Progenitor cell of endocrine pancreas (in vitro differentiated cells): ENCODE results near the gene MACROD2. TPM values are rescaled to one million over a fixed set of nuclear protein-coding genes. Genes with fewer than 3 reads are reported as not detected.

Source experiments
- DNase-seq: peaks from one replicate; pipeline ENCODE4 v3.0.0; 2021; ENCODE audit warnings: low spot score; ENCODE audit not compliant: unreplicated experiment
- H3K27ac Mint-ChIP-seq: 2 replicates; pipeline ENCODE4 v1.8.0; 2021; ENCODE audit warnings: mild to moderate bottlenecking, moderate library complexity, mixed read lengths
- H3K27me3 Mint-ChIP-seq: 2 replicates; pipeline ENCODE4 v1.8.0; 2021; ENCODE audit warnings: mixed read lengths
- H3K36me3 Mint-ChIP-seq: 2 replicates; pipeline ENCODE4 v1.8.0; 2022; ENCODE audit warnings: mixed read lengths; ENCODE audit not compliant: insufficient read depth
- H3K4me1 Mint-ChIP-seq: 2 replicates; pipeline ENCODE4 v1.8.0; 2021; ENCODE audit warnings: low read depth, mixed read lengths
- H3K4me3 Mint-ChIP-seq: 2 replicates; pipeline ENCODE4 v1.8.0; 2021; ENCODE audit warnings: low read depth, mild to moderate bottlenecking, moderate library complexity, mixed read lengths
- H3K9me3 Mint-ChIP-seq: 2 replicates; pipeline ENCODE4 v1.8.0; 2021; ENCODE audit warnings: low read depth, mixed read lengths
- total RNA-seq: library from RNA; stranded (reverse); gene quantifications from 2 replicates; pipeline ENCODE4 v1.2.1, GENCODE V29; 2021
- TF ChIP-seq, protein P1 (sequence below): fragments of 200-600 bp; sonication (generic); IDR thresholded peaks from one replicate; pipeline ENCODE4 v1.5.0; 2021; ENCODE audit warnings: antibody characterized with exemption, mild to moderate bottlenecking; ENCODE audit not compliant: unreplicated experiment

MACROD2 gene
- total RNA-seq, 1 donor from 2014 or later, result 7.6 TPM

DNA sequence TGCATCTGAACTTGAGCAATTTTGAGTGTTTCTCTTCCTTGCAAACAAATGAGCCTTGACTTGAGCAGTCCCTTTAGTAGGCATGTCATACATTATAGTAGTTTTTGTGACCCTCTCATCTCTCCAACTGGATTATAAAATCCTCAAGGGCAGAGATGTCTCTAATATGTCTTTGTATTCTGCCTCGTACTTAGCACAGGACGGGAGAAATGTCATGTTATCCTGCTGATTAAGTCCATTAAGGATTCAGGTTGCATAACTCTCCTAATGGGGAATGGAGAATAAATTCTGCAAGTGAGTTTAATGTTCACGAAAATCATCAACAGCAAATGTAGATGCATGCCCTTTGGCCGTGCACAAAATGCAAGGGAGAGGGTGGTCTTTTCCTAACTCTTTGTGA, 1635.0 kb downstream of the MACROD2 start:
- H3K4me3 Mint-ChIP-seq, result no peak overlapping the region
- peaks cover 3% of the 10 kb centered on the region for H3K36me3 Mint-ChIP-seq
- no peak for DNase-seq
- peaks cover 12% of the 10 kb centered on the region for H3K9me3 Mint-ChIP-seq
- no peak overlapping the region for H3K27ac Mint-ChIP-seq
- H3K27me3 Mint-ChIP-seq, result peaks cover 10% of the 10 kb centered on the region
- no peaks in the 10 kb centered on the region for H3K4me1 Mint-ChIP-seq
- TF ChIP-seq, protein P1, sequence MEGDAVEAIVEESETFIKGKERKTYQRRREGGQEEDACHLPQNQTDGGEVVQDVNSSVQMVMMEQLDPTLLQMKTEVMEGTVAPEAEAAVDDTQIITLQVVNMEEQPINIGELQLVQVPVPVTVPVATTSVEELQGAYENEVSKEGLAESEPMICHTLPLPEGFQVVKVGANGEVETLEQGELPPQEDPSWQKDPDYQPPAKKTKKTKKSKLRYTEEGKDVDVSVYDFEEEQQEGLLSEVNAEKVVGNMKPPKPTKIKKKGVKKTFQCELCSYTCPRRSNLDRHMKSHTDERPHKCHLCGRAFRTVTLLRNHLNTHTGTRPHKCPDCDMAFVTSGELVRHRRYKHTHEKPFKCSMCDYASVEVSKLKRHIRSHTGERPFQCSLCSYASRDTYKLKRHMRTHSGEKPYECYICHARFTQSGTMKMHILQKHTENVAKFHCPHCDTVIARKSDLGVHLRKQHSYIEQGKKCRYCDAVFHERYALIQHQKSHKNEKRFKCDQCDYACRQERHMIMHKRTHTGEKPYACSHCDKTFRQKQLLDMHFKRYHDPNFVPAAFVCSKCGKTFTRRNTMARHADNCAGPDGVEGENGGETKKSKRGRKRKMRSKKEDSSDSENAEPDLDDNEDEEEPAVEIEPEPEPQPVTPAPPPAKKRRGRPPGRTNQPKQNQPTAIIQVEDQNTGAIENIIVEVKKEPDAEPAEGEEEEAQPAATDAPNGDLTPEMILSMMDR, result no peak

DNA sequence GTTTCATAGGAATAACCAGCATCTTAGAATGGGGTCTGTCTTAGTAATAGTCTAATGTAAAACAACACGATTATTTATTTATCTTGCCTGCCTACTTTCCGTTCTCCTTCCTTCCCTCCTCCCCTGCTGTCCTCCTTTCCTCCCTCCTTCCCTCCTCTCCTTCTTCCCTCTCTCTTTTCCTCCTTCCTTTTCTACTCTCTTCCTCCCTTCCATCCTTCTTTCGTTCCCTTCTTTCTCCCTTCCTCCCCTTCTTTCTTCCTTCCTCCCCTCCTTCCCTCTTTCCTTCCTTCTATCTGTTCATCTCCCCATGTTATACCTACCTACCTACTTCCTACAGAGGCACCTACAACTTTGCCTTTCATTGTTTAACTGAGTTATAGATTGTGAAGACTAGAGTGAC, 1637.4 kb downstream of the MACROD2 start:
- Mint-ChIP-seq H3K4me1 (peaks cover 8% of the 10 kb centered on the region), H3K36me3 (peaks cover 1% of the 10 kb centered on the region), H3K27ac (no peak overlapping the region), H3K9me3 (peaks cover 12% of the 10 kb centered on the region), H3K27me3 (peaks cover 10% of the 10 kb centered on the region), H3K4me3 (no peak overlapping the region)
- TF ChIP-seq, protein P1, result no peak
- no peak for DNase-seq

DNA sequence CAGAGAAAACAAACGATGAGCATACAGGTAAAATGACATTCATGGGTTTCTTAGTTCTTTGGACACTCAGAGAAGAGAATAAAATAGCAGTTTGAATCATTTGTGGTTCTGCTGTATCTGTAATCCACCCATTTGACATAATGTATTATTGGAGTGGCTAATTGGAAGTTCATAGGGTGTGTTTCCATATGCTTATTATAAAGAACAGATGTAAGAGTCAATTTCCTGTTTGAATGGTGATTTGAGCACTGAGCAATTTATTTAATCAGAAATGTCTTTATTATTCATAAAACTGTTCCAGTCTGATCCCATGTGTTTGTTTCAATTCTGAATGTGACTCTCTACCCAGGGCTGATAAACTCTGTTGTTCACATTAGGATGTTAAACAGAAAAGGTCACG, 1638.8 kb downstream of the MACROD2 start:
- Mint-ChIP-seq H3K4me1 (peaks cover 20% of the 10 kb centered on the region), H3K4me3 (no peak overlapping the region)

DNA sequence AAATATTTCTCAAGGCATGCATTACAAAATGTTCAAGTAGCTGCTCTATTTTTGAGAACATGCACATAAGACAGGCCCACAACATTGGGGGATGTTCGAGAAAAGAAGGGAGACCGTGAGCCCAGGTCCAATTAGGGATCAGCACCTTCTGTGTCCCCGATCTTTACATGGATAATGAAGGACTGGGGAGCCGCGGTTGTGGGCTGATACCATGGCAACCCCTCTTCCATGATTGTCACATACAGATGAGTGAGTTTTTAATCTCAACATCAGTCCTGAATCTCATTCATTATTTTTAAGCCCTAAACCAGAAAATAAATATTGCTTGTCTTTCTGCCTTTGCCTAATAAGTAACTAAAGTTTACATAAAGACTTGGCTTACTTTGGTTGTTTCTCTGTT, 1642.2 kb downstream of the MACROD2 start:
- Mint-ChIP-seq H3K4me3 (no peak overlapping the region), H3K27ac (peak overlapping the region; percentile 66), H3K9me3 (peaks cover 12% of the 10 kb centered on the region), H3K27me3 (peaks cover 11% of the 10 kb centered on the region), H3K4me1 (peaks cover 20% of the 10 kb centered on the region), H3K36me3 (peaks cover 1% of the 10 kb centered on the region)
- TF ChIP-seq, protein P1, result no peak
- no peak for DNase-seq

More for the DNA sequence above, 1638.8 kb downstream of the MACROD2 start:
- H3K27me3 Mint-ChIP-seq, result peaks cover 10% of the 10 kb centered on the region
- no peak for DNase-seq
- H3K36me3 Mint-ChIP-seq, result peaks cover 1% of the 10 kb centered on the region
- TF ChIP-seq, protein P1, result no peak
- H3K9me3 Mint-ChIP-seq, result peaks cover 12% of the 10 kb centered on the region
- no peak overlapping the region for H3K27ac Mint-ChIP-seq

DNA sequence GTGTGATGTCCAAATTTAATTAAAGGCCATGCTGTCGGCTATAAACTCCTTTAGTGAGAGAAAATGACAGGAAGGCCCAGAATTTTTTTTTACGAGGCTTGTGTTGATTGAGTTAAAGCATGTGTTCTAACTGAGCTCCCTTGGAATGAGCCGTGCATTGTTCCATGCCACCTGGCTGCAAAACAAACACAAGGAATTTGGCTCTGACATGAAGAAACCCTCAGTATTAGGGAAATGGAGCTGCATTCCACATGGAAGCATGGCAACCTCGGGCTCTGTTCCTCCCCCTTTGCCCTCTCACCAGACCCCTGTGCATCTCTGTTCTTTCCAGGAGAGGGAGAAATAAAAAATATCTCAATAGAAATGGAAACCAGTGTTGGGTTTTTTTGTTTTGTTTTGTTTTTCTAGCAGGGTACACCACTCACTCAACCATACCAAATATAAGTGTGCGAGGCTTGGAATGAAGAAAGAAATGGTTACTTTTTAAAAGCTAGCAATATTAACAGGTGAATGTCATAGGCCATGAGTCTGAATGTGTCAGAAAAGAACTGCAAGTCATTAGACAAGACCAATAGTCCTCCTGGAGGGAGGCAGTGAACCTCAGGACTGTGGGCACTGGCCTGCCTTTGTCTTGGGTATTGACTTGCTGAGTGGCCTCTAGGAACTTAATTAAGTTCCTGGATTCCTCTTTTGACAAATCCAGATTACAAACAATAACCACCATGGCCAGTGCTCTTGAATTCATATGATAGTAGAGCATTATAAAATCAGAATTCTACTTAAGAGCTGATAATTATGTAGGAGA, 1642.8 kb downstream of the MACROD2 start:
- H3K4me1 Mint-ChIP-seq, result peaks cover 20% of the 10 kb centered on the region
- TF ChIP-seq, protein P1, result no peak
- H3K27ac Mint-ChIP-seq, result peak overlapping the region; percentile 66
- H3K27me3 Mint-ChIP-seq, result peaks cover 11% of the 10 kb centered on the region
- peaks cover 1% of the 10 kb centered on the region for H3K36me3 Mint-ChIP-seq
- peaks cover 12% of the 10 kb centered on the region for H3K9me3 Mint-ChIP-seq
- DNase-seq, result no peak
- no peak overlapping the region for H3K4me3 Mint-ChIP-seq
